SK-N-SH treated with all-trans-retinoic acid at 6 μM for 48 hours (cell line): ENCODE results near the gene ARF1.

Experiments used
- ATAC-seq: fragments of 200-7000 bp; cut with Tn5 transposase; 3 replicates; pipeline ENCODE4 v1.9.1; 2020; ENCODE audit warnings: mild to moderate bottlenecking, moderate library complexity
- ARNTL ChIP-seq: fragments of 450-650 bp; formaldehyde crosslinking; IDR thresholded peaks from 2 replicates; pipeline ENCODE4 v1.5.0; 2020; ENCODE audit warnings: low read depth, mild to moderate bottlenecking, moderate library complexity, borderline replicate concordance
- BACH2 ChIP-seq: fragments of 250-450 bp; sonication (Bioruptor Pico); IDR thresholded peaks from 2 replicates; pipeline ENCODE4 v1.9.0; 2021; ENCODE audit warnings: mild to moderate bottlenecking, borderline replicate concordance
- CSDC2 ChIP-seq: fragments of 250-450 bp; sonication (Bioruptor Pico); IDR thresholded peaks from 2 replicates; pipeline ENCODE4 v1.5.0; 2020; ENCODE audit warnings: mild to moderate bottlenecking, moderate library complexity
- ESRRG ChIP-seq: fragments of 250-450 bp; sonication (Bioruptor Pico); IDR thresholded peaks from 2 replicates; pipeline ENCODE4 v1.6.1; 2021; ENCODE audit warnings: mild to moderate bottlenecking
- GLIS3 ChIP-seq: fragments of 250-450 bp; sonication (Bioruptor Pico); IDR thresholded peaks from 2 replicates; pipeline ENCODE4 v1.5.0; 2020; ENCODE audit warnings: mild to moderate bottlenecking, moderate library complexity
- ISL1 ChIP-seq: fragments of 250-450 bp; sonication (Bioruptor Pico); IDR thresholded peaks from 2 replicates; pipeline ENCODE4 v2.1.2; 2022; ENCODE audit warnings: mild to moderate bottlenecking, moderate library complexity
- PATZ1 ChIP-seq: fragments of 250-450 bp; sonication (Bioruptor Pico); IDR thresholded peaks from 2 replicates; pipeline ENCODE4 v1.8.0; 2020; ENCODE audit warnings: mild to moderate bottlenecking, moderate library complexity, borderline replicate concordance
- PPARA ChIP-seq: fragments of 250-450 bp; sonication (Bioruptor Pico); IDR thresholded peaks from 2 replicates; pipeline ENCODE4 v1.5.0; 2020; ENCODE audit warnings: mild to moderate bottlenecking, borderline replicate concordance
- RARB ChIP-seq: fragments of 250-450 bp; sonication (Bioruptor Pico); IDR thresholded peaks from 2 replicates; pipeline ENCODE4 v1.8.0; 2021; ENCODE audit warnings: mild to moderate bottlenecking, moderate library complexity
- SNAI2 ChIP-seq: fragments of 250-450 bp; sonication (Bioruptor Pico); IDR thresholded peaks from 2 replicates; pipeline ENCODE4 v1.5.0; 2020; ENCODE audit warnings: mild to moderate bottlenecking, moderate library complexity
- TOX ChIP-seq: fragments of 250-450 bp; sonication (Bioruptor Pico); IDR thresholded peaks from 2 replicates; pipeline ENCODE4 v1.8.0; 2021; ENCODE audit warnings: mild to moderate bottlenecking, moderate library complexity, borderline replicate concordance
- TSHZ2 ChIP-seq: fragments of 250-450 bp; sonication (Bioruptor Pico); IDR thresholded peaks from 2 replicates; pipeline ENCODE4 v1.5.0; 2020; ENCODE audit warnings: mild to moderate bottlenecking, moderate library complexity
- ZC3H10 ChIP-seq: fragments of 250-450 bp; sonication (Bioruptor Pico); IDR thresholded peaks from 2 replicates; pipeline ENCODE4 v1.5.1; 2021; ENCODE audit warnings: mild to moderate bottlenecking, moderate library complexity
- ZFP3 ChIP-seq: fragments of 250-450 bp; sonication (Bioruptor Pico); IDR thresholded peaks from 2 replicates; pipeline ENCODE4 v1.5.0; 2020; ENCODE audit warnings: mild to moderate bottlenecking, moderate library complexity
- ZFP30 ChIP-seq: fragments of 450-650 bp; formaldehyde crosslinking; IDR thresholded peaks from 2 replicates; pipeline ENCODE4 v1.5.0; 2022; ENCODE audit warnings: mild to moderate bottlenecking, moderate library complexity
- ZNF565 ChIP-seq: fragments of 450-650 bp; formaldehyde crosslinking; conservative IDR thresholded peaks from 2 replicates; pipeline ENCODE4 v1.5.0; 2020; ENCODE audit warnings: low read depth, mild to moderate bottlenecking, moderate library complexity
- ZNF70 ChIP-seq: fragments of 450-650 bp; formaldehyde crosslinking; IDR thresholded peaks from 2 replicates; pipeline ENCODE4 v1.5.0; 2020; ENCODE audit warnings: mild to moderate bottlenecking, moderate library complexity
- TF ChIP-seq, protein P1 (sequence below): fragments of 250-450 bp; sonication (Bioruptor Pico); IDR thresholded peaks from 2 replicates; pipeline ENCODE4 v1.5.1; 2021; ENCODE audit warnings: mild to moderate bottlenecking, moderate library complexity
- TF ChIP-seq, protein P2 (sequence below): fragments of 250-450 bp; sonication (Bioruptor Pico); IDR thresholded peaks from 2 replicates; pipeline ENCODE4 v1.8.0; 2021; ENCODE audit warnings: low read depth, mild to moderate bottlenecking, moderate library complexity, borderline replicate concordance
- TF ChIP-seq, protein P3 (sequence below): fragments of 250-450 bp; sonication (Bioruptor Pico); IDR thresholded peaks from 2 replicates; pipeline ENCODE4 v1.5.1; 2020; ENCODE audit warnings: low read depth, mild to moderate bottlenecking, moderate library complexity

ARF1 gene

DNA sequence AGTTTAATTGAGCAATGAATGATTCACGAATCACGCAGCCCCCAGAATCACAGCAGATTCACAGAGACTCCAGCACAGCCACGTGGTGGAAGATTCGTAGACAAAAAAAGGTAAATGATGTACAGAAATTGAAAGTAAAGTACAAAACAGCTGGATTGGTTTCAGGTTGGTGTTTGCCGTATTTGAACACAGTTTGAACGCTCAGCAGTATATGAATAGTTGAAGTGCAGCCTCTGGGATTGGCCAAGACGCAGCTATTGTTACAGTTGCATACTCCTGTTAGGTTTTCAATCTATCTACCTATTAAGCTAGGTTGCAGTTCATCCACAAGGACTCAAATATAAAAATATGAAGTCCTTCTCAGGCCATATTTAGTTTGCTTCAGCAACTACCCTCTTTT, 29.7 kb downstream of the ARF1 start:
- TF ChIP-seq CSDC2 (CRISPR knock-in tag) (no peak), PPARA (CRISPR knock-in tag) (no peak), PATZ1 (CRISPR knock-in tag) (no peak), ZC3H10 (CRISPR knock-in tag) (no peak), ZFP30 (CRISPR knock-in tag) (no peak), ESRRG (CRISPR knock-in tag) (no peak), TOX (CRISPR knock-in tag) (no peak), SNAI2 (CRISPR knock-in tag) (no peak), ZNF565 (CRISPR knock-in tag) (no peak), BACH2 (CRISPR knock-in tag) (no peak), TSHZ2 (CRISPR knock-in tag) (no peak), ARNTL (CRISPR knock-in tag) (no peak)
- TF ChIP-seq, protein P1, sequence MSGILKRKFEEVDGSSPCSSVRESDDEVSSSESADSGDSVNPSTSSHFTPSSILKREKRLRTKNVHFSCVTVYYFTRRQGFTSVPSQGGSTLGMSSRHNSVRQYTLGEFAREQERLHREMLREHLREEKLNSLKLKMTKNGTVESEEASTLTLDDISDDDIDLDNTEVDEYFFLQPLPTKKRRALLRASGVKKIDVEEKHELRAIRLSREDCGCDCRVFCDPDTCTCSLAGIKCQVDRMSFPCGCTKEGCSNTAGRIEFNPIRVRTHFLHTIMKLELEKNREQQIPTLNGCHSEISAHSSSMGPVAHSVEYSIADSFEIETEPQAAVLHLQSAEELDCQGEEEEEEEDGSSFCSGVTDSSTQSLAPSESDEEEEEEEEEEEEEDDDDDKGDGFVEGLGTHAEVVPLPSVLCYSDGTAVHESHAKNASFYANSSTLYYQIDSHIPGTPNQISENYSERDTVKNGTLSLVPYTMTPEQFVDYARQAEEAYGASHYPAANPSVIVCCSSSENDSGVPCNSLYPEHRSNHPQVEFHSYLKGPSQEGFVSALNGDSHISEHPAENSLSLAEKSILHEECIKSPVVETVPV (CRISPR knock-in tag): no peak
- ATAC-seq: no peak

- ATAC-seq: no peak
- TF ChIP-seq ZFP3 (CRISPR knock-in tag) (no peak), ARNTL (CRISPR knock-in tag) (no peak), SNAI2 (CRISPR knock-in tag) (no peak), RARB (CRISPR knock-in tag) (no peak), ZFP30 (CRISPR knock-in tag) (no peak), BACH2 (CRISPR knock-in tag) (no peak), CSDC2 (CRISPR knock-in tag) (no peak), TOX (CRISPR knock-in tag) (no peak), PPARA (CRISPR knock-in tag) (no peak)
- TF ChIP-seq, protein P2, sequence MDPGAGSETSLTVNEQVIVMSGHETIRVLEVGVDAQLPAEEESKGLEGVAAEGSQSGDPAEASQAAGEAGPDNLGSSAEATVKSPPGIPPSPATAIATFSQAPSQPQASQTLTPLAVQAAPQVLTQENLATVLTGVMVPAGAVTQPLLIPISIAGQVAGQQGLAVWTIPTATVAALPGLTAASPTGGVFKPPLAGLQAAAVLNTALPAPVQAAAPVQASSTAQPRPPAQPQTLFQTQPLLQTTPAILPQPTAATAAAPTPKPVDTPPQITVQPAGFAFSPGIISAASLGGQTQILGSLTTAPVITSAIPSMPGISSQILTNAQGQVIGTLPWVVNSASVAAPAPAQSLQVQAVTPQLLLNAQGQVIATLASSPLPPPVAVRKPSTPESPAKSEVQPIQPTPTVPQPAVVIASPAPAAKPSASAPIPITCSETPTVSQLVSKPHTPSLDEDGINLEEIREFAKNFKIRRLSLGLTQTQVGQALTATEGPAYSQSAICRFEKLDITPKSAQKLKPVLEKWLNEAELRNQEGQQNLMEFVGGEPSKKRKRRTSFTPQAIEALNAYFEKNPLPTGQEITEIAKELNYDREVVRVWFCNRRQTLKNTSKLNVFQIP (CRISPR knock-in tag): no peak
- TF ChIP-seq, protein P1 (CRISPR knock-in tag): no peak
- TF ChIP-seq, protein P3, sequence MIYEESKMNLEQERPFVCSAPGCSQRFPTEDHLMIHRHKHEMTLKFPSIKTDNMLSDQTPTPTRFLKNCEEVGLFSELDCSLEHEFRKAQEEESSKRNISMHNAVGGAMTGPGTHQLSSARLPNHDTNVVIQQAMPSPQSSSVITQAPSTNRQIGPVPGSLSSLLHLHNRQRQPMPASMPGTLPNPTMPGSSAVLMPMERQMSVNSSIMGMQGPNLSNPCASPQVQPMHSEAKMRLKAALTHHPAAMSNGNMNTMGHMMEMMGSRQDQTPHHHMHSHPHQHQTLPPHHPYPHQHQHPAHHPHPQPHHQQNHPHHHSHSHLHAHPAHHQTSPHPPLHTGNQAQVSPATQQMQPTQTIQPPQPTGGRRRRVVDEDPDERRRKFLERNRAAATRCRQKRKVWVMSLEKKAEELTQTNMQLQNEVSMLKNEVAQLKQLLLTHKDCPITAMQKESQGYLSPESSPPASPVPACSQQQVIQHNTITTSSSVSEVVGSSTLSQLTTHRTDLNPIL (CRISPR knock-in tag): no peak
Measured at GRCh38 chr1:228112617-228113016, 30.1 kb downstream of the ARF1 start.

DNA sequence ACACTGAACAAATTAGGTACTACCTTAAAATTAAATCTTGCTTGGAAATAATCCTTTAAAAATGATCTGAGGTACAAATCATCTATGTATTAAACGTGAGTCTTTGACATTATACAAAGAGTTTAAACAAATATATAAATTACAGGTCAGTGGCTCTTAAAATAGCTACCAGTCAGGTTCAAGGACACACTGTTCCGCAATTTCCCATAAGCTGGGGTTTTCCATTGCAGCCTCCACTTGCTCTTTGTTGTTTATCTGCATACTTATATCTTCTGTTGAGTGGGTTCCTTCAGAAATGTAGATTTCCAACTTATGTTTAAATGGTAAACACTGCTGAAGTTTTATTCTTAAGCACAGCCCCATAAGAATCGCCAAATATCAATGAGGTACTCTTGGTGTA, 32.3 kb downstream of the ARF1 start:
- no peak for ATAC-seq
- TF ChIP-seq ZNF70 (CRISPR knock-in tag) (no peak), BACH2 (CRISPR knock-in tag) (no peak), ISL1 (CRISPR knock-in tag) (no peak), RARB (CRISPR knock-in tag) (no peak), ZFP30 (CRISPR knock-in tag) (no peak), ZFP3 (CRISPR knock-in tag) (no peak), GLIS3 (no peak), PPARA (CRISPR knock-in tag) (no peak), ARNTL (CRISPR knock-in tag) (no peak), TSHZ2 (CRISPR knock-in tag) (no peak), SNAI2 (CRISPR knock-in tag) (no peak), ZC3H10 (CRISPR knock-in tag) (no peak)
- TF ChIP-seq, protein P2 (CRISPR knock-in tag): no peak
